Pancreas (tissue), 10 donors: ENCODE data around the gene SMC5. TPM values are rescaled to one million over a fixed set of nuclear protein-coding genes. Genes with fewer than 3 reads are reported as not detected.

ENCODE experiments used
- ATAC-seq, 4 donors: fragments of 200-7000 bp; cut with Tn5 transposase; one replicate each; pipeline versions ENCODE4 v1.8.0 to v1.9.1; 2020; ENCODE audit warnings: mild to moderate bottlenecking in 4 of 4, moderate library complexity in 4 of 4
- DNase-seq, 6 donors: peaks; one replicate each; pipeline ENCODE4 v3.0.0-alpha.2; 2020
- FAIRE-seq: peaks from 2 replicates; lab custom pipeline; 2012; peaks lifted over from hg19 to GRCh38; lab: Jason Lieb, UNC
- H3K27ac ChIP-seq, 4 donors: fragments of 200-600 bp; sonication (generic); 1 replicate in 3 of 4; 2 replicates in 1 of 4; pipeline versions ENCODE4 v1.5.0 to v1.8.0; 2020
- H3K27me3 ChIP-seq, 4 donors: fragments of 200-600 bp; one replicate each; pipeline ENCODE4 v1.8.0; 2021
- H3K36me3 ChIP-seq, 3 donors: fragments of 200-600 bp; sonication (generic) in 1 of 3; one replicate each; pipeline versions ENCODE4 v1.5.0 to v1.8.0; 2020 to 2021
- H3K4me1 ChIP-seq, 3 donors: fragments of 200-600 bp; one replicate each; pipeline ENCODE4 v1.8.0; 2021
- H3K4me3 ChIP-seq, 4 donors: fragments of 200-600 bp; sonication (generic) in 2 of 4; one replicate each; pipeline versions ENCODE4 v1.5.0 to v1.8.0; 2020 to 2021
- H3K9me3 ChIP-seq, 4 donors: fragments of 200-600 bp; one replicate each; pipeline ENCODE4 v1.8.0; 2021
- WGBS, 2 donors: extraction: QIAGEN DNeasy Blood & Tissue Kit; methylation state at CpG; one replicate each; pipeline ENCODE4 v1.1.7; 2013; 5-methylcytosine and 5-hydroxymethylcytosine counted together
- intact Hi-C, 3 donors: fragments of 100-400 bp; cut with DNase I; formaldehyde crosslinking; loops; one replicate each; pipeline versions ENCODE4 v1.11.1 to v1.14.2; 2022
- polyA plus RNA-seq, 2 donors: library from polyadenylated mRNA; stranded (reverse); fragments of 200-250 nt; gene quantifications; one replicate each; pipeline ENCODE4 v1.2.3, GENCODE V29; 2013
- total RNA-seq, 6 donors: library from RNA; stranded (reverse); fragmentation: NEBNext Ultra II Directional in 4 of 6; extraction: Animal tissue kit (Norgen Biotek cat#: 25700) in 4 of 6; gene quantifications; one replicate each; pipeline versions ENCODE4 v1.2.1 to v1.2.4, GENCODE V29; 2021 to 2023
- TF ChIP-seq, protein P1 (sequence below), 4 donors: fragments of 200-600 bp; sonication (generic) in 3 of 4; IDR thresholded peaks; one replicate each; pipeline versions ENCODE4 v1.5.0 to v1.8.0; 2021; ENCODE audit warnings: antibody characterized with exemption in 4 of 4
- donor health status: healthy with polysubstance abuse.
- donor health status: DM: no; HTN: no; CAD: no; lungs with moderate emphysema.
- donor health status: DM: no; HTN: no; CAD: no.
- donor health status: control.
- donor health status: control.
- donor health status: Bipolar disorder and iron deficiency.
- donor health status: DM: yes; HTN: yes; CAD: no.
- donor health status: DM: no; HTN: no; CAD: no.
- donor health status: DM: no; HTN: no; CAD: no.
- donor health status: DM: yes; HTN: yes; CAD: no.

The SMC5 gene
- total and polyA plus RNA-seq, 8 donors = 6.1 to 23.2 (median 14.5) TPM

DNA sequence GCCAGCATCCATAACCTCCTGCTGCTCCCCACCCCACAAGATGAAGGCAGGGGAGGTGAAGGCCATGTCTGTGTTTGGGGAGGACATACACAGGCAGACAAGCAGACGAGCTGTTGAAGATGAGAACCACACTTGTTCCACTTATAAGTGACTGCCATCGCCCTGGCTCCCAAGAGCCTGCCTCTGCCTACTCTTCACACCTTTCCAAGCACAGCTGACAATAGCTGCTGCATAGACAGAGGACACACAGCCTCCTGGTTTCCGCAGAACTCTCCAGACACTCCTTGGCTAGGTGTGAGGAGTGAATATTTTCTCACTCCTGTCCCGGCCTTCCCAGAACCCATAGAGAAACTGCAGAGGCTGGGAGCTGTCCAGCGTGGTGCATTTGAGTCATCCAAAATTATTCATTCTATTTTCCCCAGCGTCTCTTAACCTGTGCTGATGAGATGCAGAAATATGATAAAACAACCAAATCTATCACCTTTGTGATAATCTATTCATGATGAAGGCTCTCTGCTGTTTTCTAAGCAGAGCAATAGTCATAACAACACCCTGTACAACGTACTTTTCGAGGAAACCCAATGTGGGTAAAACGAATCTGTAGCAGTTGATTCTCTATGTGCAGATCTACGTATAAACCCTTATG, 131.0 kb downstream of the SMC5 start:
- DNase-seq = no peak
- Histone ChIP-seq H3K27me3 (no peaks in the 10 kb centered on the region), H3K4me1 (peaks cover 1 to 26% (median 24%) of the 10 kb centered on the region in 3 donors), H3K9me3 (no peaks in the 10 kb centered on the region), H3K36me3 (peaks cover 5 to 29% (median 9%) of the 10 kb centered on the region in 3 donors), H3K27ac (no peak overlapping the region), H3K4me3 (no peak overlapping the region)
- intact Hi-C loops = no loop called here
- no peak for FAIRE-seq
- 63 to 65% methylated on average over 10 of the region's 10 CpGs for WGBS, 2 donors
- TF ChIP-seq, protein P1, sequence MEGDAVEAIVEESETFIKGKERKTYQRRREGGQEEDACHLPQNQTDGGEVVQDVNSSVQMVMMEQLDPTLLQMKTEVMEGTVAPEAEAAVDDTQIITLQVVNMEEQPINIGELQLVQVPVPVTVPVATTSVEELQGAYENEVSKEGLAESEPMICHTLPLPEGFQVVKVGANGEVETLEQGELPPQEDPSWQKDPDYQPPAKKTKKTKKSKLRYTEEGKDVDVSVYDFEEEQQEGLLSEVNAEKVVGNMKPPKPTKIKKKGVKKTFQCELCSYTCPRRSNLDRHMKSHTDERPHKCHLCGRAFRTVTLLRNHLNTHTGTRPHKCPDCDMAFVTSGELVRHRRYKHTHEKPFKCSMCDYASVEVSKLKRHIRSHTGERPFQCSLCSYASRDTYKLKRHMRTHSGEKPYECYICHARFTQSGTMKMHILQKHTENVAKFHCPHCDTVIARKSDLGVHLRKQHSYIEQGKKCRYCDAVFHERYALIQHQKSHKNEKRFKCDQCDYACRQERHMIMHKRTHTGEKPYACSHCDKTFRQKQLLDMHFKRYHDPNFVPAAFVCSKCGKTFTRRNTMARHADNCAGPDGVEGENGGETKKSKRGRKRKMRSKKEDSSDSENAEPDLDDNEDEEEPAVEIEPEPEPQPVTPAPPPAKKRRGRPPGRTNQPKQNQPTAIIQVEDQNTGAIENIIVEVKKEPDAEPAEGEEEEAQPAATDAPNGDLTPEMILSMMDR (IDR thresholded peaks at IDR 0.05) = no peak
- ATAC-seq = peak; percentile 20 to 72 (median 45)

DNA sequence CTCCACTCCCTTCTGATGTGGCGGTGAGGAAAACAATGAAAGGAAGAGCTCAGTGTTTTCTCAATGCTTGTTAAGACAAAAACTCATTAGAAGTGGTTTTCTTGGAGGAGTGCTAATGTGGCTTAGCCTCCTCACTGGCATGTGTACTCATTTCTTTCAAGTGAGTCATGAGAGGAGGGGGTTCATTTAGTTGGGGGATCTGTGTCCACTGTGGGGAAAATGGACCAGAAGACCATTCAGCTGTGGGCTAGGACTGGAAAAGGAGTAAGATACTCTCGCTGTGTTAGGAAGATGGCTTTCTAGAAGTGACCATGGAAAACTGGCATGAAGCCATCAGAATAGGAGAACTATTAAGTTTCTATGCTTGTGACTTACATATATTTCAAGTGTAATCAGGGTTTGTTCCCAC, 132.2 kb downstream of the SMC5 start:
- H3K4me1 ChIP-seq = peaks cover 5 to 31% (median 27%) of the 10 kb centered on the region in 3 donors
- no peaks in the 10 kb centered on the region for H3K9me3 ChIP-seq
- DNase-seq (no peak), FAIRE-seq (no peak), ATAC-seq (peak; percentile 4 to 27 (median 17))
- intact Hi-C loops = no loop called here
- peaks cover 5 to 18% (median 6%) of the 10 kb centered on the region in 3 donors for H3K36me3 ChIP-seq
- TF ChIP-seq, protein P1 (IDR thresholded peaks at IDR 0.05) = no peak
- H3K27me3 ChIP-seq = no peaks in the 10 kb centered on the region
- H3K4me3 ChIP-seq = no peak overlapping the region
- no peak overlapping the region for H3K27ac ChIP-seq
- 83% methylated on average over 2 of the region's 2 CpGs for WGBS, 2 donors

DNA sequence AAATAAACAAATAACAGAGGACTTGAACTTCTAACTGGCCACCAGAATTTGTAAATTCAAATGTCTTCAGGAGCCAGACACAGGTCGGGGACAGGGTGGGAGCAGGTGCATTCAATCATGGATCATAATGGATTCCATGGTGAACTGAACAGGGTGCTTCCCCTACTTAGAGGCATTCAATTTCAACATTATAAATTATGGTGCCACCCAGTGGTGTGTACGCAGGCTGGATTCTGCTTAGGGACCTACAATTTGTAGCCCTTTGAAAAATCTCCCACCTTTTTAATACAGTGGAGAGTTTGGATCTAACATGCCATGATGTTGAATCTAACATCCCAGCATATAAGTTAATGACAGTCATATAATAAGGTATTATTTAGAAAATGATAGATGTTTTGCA, 133.4 kb downstream of the SMC5 start:
- H3K36me3 ChIP-seq = peaks cover 0 to 5% (median 0%) of the 10 kb centered on the region in 3 donors
- DNase-seq (no peak), FAIRE-seq (no peak), ATAC-seq (peak in 3 of 4 donors; percentile 47 to 77 (median 68))
- H3K9me3 ChIP-seq = no peaks in the 10 kb centered on the region
- TF ChIP-seq, protein P1 (IDR thresholded peaks at IDR 0.05) = no peak
- no peak overlapping the region for H3K4me3 ChIP-seq
- H3K27me3 ChIP-seq = no peaks in the 10 kb centered on the region
- 77 to 83% methylated on average over 2 of the region's 2 CpGs for WGBS, 2 donors
- intact Hi-C loops = no loop called here
- H3K27ac ChIP-seq = no peak overlapping the region
- peaks cover 5 to 32% (median 27%) of the 10 kb centered on the region in 3 donors for H3K4me1 ChIP-seq

DNA sequence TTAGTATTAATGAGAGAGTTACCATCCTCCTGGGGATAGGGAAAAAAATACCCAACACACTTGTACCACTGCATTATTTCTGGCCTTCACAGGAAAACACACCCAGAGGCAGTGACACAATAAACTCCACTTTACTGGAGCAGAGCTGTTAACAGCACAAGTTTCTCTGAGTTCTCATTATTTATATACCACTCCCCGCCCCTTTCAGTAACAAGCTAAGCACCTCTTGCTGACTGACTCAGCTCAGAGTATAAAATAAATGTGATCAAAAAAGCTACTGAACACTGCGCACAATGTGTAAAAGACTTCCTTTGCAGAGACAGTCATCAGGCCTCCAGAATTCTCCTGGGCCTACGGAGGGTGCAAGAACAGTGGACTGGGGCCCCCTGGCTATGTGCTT, 134.1 kb downstream of the SMC5 start:
- no peak for FAIRE-seq
- peaks cover 9 to 39% (median 32%) of the 10 kb centered on the region in 3 donors for H3K4me1 ChIP-seq
- no peak for ATAC-seq
- no peaks in the 10 kb centered on the region for H3K27me3 ChIP-seq
- WGBS, 2 donors = 82 to 89% methylated on average over 3 of the region's 3 CpGs
- no peaks in the 10 kb centered on the region for H3K9me3 ChIP-seq
- intact Hi-C loops = no loop called here
- TF ChIP-seq, protein P1 (IDR thresholded peaks at IDR 0.05) = no peak
- no peaks in the 10 kb centered on the region for H3K36me3 ChIP-seq
- H3K27ac ChIP-seq = no peak overlapping the region
- DNase-seq = no peak
- no peak overlapping the region for H3K4me3 ChIP-seq

DNA sequence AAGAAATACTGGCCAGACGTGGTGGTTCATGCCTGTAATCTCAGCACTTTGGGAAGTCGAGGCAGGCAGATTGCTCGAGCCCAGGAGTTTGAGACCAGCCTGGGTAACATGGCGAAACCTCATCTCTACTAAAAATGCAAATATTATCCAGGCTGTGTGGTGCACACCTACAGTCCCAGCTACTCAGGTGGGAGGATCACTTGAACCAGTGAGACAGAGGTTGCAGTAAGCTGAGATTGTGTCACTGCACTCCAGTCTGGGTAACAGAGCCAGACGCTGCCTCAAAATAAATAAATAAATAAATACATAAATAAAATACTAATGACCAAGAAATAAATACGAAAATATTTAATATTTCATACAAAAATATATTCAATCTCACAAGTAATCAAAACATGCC, 136.9 kb downstream of the SMC5 start:
- Histone ChIP-seq H3K4me3 (no peak overlapping the region), H3K27ac (no peak overlapping the region), H3K4me1 (peaks cover 30 to 56% (median 36%) of the 10 kb centered on the region in 3 donors), H3K27me3 (no peaks in the 10 kb centered on the region), H3K36me3 (no peaks in the 10 kb centered on the region), H3K9me3 (no peaks in the 10 kb centered on the region)
- WGBS, 2 donors = 82 to 83% methylated on average over 6 of the region's 6 CpGs
- ATAC-seq (no peak), FAIRE-seq (no peak), DNase-seq (no peak)
- TF ChIP-seq, protein P1 (IDR thresholded peaks at IDR 0.05) = no peak
- intact Hi-C loops = no loop called here
